Iris pigment epithelial cell (primary cell): ENCODE results near the gene NDUFC2.
"Not testable (repeated sequence)": the region's sequence is repeated elsewhere in the genome, so short reads cannot be mapped to it uniquely, and the experiment has no call there.

Experiments
- DNase-seq: peaks from one replicate; pipeline ENCODE4 v3.0.0-alpha.2; 2011; ENCODE audit warnings: low read depth

NDUFC2 gene

DNA sequence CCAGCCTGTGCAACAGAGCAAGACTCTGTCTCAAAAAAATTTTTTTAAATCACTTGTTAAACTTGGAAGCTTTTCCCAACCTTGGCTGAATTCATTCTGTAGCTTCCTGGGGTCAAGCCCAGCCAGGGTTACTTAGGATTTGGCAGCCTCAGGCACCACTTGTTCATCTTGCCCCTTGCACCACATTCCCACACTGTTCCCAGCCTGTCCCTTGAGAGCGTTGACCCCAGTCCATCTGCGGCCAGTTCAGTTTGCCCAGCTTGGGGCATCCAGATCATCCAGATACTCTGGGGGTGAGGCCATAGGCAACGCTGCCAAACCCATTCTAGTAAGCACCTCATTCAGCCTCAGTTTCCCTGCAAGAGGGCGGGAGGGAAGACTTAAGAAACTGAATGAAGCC is 24.7 kb downstream of the NDUFC2 start:
- DNase-seq: no peak

- DNase-seq: peak; percentile 65
Measured at GRCh38 chr11:78050964-78051831, 28.5 kb downstream of the NDUFC2 start.

DNA sequence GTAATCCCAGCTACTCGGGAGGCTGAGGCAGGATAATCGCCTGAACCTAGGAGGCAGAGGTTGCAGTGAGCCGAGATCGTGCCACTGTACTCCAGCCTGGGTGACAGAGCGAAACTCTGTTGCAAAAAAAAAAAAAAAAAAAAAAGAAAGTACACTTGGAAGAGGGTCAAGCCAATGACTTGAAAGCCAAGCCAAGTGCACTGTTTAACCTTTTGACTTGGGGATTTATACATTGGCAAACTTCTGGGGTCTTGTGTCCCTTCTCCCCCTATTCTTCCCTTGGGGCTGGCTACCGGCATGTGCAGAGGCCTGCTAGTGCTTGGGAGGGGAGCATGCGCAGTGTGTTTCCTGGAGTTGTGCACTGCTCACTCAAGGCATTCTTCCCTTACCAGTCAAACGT is 30.3 kb downstream of the NDUFC2 start:
- no peak for DNase-seq

DNA sequence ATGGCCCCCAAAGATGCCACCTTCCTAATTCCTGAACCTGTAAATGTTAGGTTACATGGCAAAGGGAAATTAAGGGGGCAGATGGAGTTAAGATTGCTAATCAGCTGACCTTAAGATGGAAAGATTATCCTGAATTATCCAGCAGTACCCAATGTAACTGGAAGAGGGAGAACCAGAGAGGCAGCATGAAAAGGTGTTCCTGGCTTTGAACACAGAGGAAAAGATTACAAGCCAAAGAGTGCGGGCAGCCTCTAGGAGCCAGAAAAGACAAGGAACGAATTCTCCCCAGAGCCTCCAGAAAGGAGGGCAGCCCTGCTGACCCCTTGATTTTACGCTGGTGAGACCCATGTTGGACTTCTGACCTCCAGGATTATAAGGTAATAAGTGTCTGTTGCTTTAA is 31.1 kb downstream of the NDUFC2 start:
- no peak for DNase-seq

DNA sequence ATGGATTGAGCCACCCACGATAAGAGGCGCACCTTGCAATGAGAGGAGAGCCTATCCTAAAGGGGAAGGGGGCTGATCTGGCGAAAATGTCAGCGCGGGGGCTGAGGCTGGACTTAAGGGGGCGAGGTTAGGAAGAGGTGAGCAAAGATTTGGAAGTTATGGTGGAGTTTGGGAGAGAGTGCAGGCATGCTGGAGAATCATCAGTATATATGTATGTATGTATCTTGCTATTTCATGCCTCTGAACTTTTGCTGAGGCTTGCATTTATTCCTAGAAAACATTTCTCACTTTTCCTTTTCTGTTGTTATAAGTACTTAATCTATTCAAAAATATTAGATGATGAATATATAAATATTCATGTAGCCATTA is 33.2 kb downstream of the NDUFC2 start:
- no peak for DNase-seq

GRCh38 chr11:78045851-78046485 is 33.7 kb downstream of the NDUFC2 start:
- DNase-seq: peak; percentile 44

- no peak for DNase-seq
Measured at GRCh38 chr11:78044706-78045105, 35.0 kb downstream of the NDUFC2 start.

DNA sequence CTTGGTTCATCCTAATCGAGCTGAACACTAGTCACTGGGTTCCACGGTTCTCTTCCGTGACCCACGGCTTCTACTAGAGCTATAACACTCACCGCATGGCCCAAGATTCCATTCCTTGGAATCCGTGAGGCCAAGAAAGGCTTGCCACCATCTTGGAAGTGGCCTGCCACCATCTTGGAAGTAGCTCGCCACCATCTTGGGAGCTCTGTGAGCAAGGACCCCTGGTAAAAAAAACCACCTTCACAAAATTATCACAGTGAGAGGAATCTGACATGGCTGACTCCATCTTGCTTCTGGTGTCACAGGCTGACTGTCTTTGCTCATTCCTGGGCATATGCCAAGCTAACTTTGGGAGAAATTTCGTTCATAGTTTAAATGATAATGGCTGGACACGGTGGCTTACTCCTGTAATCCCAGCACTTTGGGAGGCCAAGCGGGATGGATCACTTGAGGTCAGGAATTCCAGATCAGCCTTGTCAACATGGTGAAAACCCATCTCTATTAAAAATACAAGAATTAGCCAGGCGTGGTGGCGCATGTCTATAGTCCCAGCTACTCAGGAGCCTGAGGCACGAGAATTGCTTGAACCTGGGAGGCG is 37.7 kb downstream of the NDUFC2 start:
- no peak for DNase-seq

DNA sequence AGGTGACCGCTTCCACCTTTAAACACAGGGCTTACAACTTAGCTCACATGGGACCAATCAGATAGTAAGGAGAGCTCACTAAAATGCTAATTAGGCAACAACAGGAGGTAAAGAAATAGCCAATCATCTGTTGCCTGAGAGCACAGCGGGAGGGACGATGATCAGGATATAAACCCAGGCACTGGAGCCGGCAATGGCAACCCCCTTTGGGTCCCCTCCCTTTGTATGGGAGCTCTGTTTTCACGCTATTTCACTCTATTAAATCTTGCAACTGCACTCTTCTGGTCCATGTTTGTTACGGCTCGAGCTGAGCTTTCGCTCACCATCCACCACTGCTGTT is 38.3 kb downstream of the NDUFC2 start:
- not testable (repeated sequence) for DNase-seq

- no peak for DNase-seq
Measured at GRCh38 chr11:78040691-78041379, 38.8 kb downstream of the NDUFC2 start.

GRCh38 chr11:78039919-78040671 is 39.6 kb downstream of the NDUFC2 start:
- peak; percentile 84 for DNase-seq

GRCh38 chr11:78039391-78039918 is 40.2 kb downstream of the NDUFC2 start:
- DNase-seq: no peak

DNA sequence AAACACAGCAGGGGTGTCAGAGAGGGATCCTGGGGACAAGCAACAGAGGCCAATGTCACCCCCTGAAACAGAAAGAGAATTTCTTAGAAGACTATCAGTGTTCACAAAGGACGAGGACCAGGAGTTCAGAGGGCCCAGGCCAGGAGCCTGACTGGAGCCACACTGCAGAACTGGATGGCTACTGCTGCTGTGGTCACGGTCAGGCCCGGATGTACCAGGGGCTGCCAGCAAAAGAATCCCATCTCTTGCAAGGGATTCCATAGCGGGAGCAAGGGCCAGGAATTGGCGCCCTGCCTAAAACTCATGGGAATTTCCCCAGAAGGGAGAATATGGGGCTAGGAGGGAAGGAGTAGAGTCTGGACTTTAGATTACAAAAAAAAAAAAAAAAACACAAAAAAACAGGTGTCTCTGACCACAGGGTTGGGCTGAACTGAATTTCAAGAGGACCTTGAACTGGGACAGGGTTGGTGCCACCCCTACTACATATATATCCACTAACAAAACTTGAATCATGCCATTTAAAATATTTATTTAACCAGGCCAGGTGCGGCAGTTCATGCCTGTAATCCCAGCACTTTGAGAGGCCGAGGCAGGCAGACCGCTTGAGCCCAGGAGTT is 40.9 kb downstream of the NDUFC2 start:
- no peak for DNase-seq

- no peak for DNase-seq
Measured at GRCh38 chr11:78037825-78038620, 41.6 kb downstream of the NDUFC2 start.

GRCh38 chr11:78037056-78037455 is 42.6 kb downstream of the NDUFC2 start:
- no peak for DNase-seq

GRCh38 chr11:78036313-78036712 is 43.3 kb downstream of the NDUFC2 start:
- DNase-seq: no peak

DNA sequence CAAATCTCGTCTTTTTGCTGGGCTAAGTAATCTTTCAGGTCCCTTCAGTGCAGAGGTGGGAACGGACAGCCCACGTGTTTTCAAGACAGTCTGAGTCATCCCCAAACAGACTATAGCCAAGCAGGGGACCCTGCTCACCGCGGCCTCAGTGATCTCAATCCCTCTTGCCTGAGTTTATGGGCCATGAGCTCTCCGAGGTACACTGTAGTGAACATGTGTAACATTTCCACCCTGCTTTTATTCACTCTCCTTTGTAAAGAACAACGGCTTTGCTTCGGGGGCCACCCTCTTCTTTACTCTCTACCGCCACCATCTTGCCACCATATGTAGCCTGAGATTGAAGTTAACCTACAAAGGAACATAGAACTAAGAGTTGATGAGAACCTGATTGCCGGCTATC is 45.0 kb downstream of the NDUFC2 start:
- DNase-seq: no peak

DNA sequence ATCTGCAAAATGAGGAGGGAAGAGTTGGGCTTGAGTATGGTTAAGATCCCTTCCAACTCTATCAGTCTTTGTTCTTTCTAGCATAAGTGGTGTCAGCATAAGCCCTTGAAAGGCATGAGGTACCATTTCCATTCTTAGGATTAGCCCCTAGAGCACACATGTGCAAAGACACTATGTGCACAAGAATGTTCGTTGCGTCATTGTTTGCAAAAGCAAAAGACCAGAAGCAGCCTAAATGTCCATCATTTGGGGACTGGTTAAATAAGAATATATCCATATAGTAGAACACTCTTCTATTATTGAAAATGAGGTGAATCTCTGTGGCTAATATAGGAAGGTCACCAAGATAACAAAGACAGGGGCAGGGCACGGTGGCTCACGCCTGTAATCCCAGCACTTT is 46.6 kb downstream of the NDUFC2 start:
- peak; percentile 41 for DNase-seq

DNA sequence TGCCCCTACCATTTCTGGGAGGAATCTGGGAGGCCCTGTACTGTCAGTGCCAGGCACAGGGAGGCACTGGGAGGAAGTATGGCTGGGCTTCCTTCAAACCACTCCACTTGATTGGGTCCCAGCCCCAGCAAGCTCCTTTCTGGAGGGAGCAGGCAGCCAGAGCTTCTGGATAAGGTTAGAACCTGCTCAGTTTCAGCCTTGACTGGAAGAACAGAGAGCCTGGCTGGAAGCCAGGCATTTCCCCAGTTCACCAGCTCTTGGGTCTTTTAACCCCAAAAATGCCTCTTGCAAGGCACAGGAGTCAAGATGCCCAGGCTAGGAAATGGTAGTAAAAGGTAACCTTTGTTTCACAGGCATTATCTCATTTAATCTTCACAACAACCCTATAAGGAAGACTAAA is 47.6 kb downstream of the NDUFC2 start:
- DNase-seq: no peak

- DNase-seq: no peak
Measured at GRCh38 chr11:78031629-78032028, 48.0 kb downstream of the NDUFC2 start.
